Heart right ventricle (tissue), 16 donors: ENCODE data around the gene HOMER1. TPM values are rescaled to one million over a fixed set of nuclear protein-coding genes. Genes with fewer than 3 reads are reported as not detected.

Source experiments
- ATAC-seq, 8 donors: fragments of 200-7000 bp; cut with Tn5 transposase; one replicate each; pipeline ENCODE4 v1.9.1; 2020; ENCODE audit warnings: mild to moderate bottlenecking in 8 of 8, moderate library complexity in 8 of 8, moderate number of reproducible peaks in 1 of 8
- DNase-seq, 2 donors: peaks; one replicate each; pipeline ENCODE4 v3.0.0-alpha.2; 2020
- H3K27ac ChIP-seq, 10 donors: fragments of 200-600 bp; sonication (generic) in 2 of 10; one replicate each; pipeline versions ENCODE4 v1.5.0 to v1.8.0; 2020 to 2022; ENCODE audit warnings: mild to moderate bottlenecking in 3 of 10
- H3K27me3 ChIP-seq, 7 donors: fragments of 200-600 bp; one replicate each; pipeline ENCODE4 v1.8.0; 2021 to 2022; ENCODE audit warnings: mild to moderate bottlenecking in 2 of 7
- H3K36me3 ChIP-seq, 9 donors: fragments of 200-600 bp; sonication (generic) in 1 of 9; one replicate each; pipeline versions ENCODE4 v1.5.0 to v1.8.0; 2020 to 2022; ENCODE audit warnings: mild to moderate bottlenecking in 2 of 9
- H3K4me1 ChIP-seq, 9 donors: fragments of 200-600 bp; sonication (generic) in 1 of 9; one replicate each; pipeline versions ENCODE4 v1.5.0 to v1.8.0; 2020 to 2022; ENCODE audit warnings: mild to moderate bottlenecking in 4 of 9
- H3K4me3 ChIP-seq, 10 donors: fragments of 200-600 bp; sonication (generic) in 2 of 10; one replicate each; pipeline versions ENCODE4 v1.5.0 to v1.8.0; 2020 to 2022; ENCODE audit warnings: mild to moderate bottlenecking in 7 of 10, moderate library complexity in 2 of 10
- H3K9me3 ChIP-seq, 11 donors: fragments of 200-600 bp in 10 of 11; sonication (generic) in 2 of 11; one replicate each; pipeline versions ENCODE4 v1.5.0 to v1.8.0; 2013 to 2022; ENCODE audit warnings: mild to moderate bottlenecking in 2 of 11, control low read depth in 1 of 11, moderate library complexity in 1 of 11
- CTCF ChIP-seq, 9 donors: fragments of 200-600 bp; sonication (generic) in 2 of 9; IDR thresholded peaks; one replicate each; pipeline versions ENCODE4 v1.5.0 to v1.8.0; 2021 to 2022; ENCODE audit warnings: antibody characterized with exemption in 9 of 9, mild to moderate bottlenecking in 5 of 9, moderate library complexity in 1 of 9
- WGBS, 2 donors: extraction: QIAGEN DNeasy Blood & Tissue Kit; methylation state at CpG; one replicate each; pipeline ENCODE4 v1.1.7; 2013; ENCODE audit warnings: inconsistent platforms in 1 of 2; 5-methylcytosine and 5-hydroxymethylcytosine counted together
- intact Hi-C, 10 donors: fragments of 100-400 bp; cut with DNase I; formaldehyde crosslinking; loops; one replicate each; pipeline versions ENCODE4 v1.11.1 to v1.14.2; 2022
- long read RNA-seq, 3 donors: library from polyadenylated mRNA; unstranded; transcript quantifications; one replicate each; pipeline ENCODE4 v2.0.0, GENCODE V29; 2020 to 2021
- polyA plus RNA-seq, 2 donors: library from polyadenylated mRNA; stranded (reverse); fragments of 200-250 nt; gene quantifications; one replicate each; pipeline ENCODE4 v1.2.3, GENCODE V29; 2013
- total RNA-seq, 10 donors: library from RNA; stranded (reverse); fragmentation: NEBNext Ultra II Directional in 3 of 10; extraction: Animal tissue kit (Norgen Biotek cat#: 25700) in 3 of 10; gene quantifications; one replicate each; pipeline versions ENCODE4 v1.2.1 to v1.2.4, GENCODE V29; 2021 to 2023
- donor health status: Arrhythmogenic right ventricular cardiomyopathy.
- donor health status: ischemic (EF 13 %, LVEDD 7.1; RV severe dilation, severe dysfunction).
- donor health status: healthy with polysubstance abuse.
- donor health status: DM: no; HTN: yes; CAD: no.
- donor health status: DM: no; HTN: no; CAD: no.
- donor health status: ischemic (EF 25% LVEDD 6.9; RV normal size, moderate dysfunction).
- donor health status: ischemic (EF 25% LVEDD 5.7; RV mildly dilated, moderate dysfunction).
- donor health status: healthy.
- donor health status: DM: yes; HTN: yes; CAD: no.
- donor health status: Ischemic cardiomyopathy.
- donor health status: ischemic (EF 35%, LVEDD 5.7; RV mildly dilated, moderate dysfunction).
- donor health status: nonischemic (EF 11% LVEDD 7.7; RV severe dilation, severe dysfunction).
- donor health status: DM: yes; HTN: yes; CAD: no.
- donor health status: PGD.
- donor health status: ischemic (EF 29% LVEDD 5.4; RV normal size, mild dysfunction).
- donor health status: nonischemic (EF 23%, LVEDD 6.1; RV moderate dilation, normal function).

Gene HOMER1
- 100 to 1,000 TPM in 1 of 10 donors, 10 to 100 TPM in 9; 35.0 to 109 (median 68.3) TPM for total RNA-seq
- 10 to 100 TPM in 1 of 2 donors, 1 to 10 TPM in 1; 4.7 to 13.2 TPM for polyA plus RNA-seq
- long read RNA-seq, donor 1, full-length matches to known transcripts = 76 of 96 reads
- long read RNA-seq, donor 1, partial matches to known transcripts = 12 of 96 reads
- long read RNA-seq, donor 1, other reads (novel, unspliced or antisense) = 8 of 96 reads
- long read RNA-seq, donor 2, full-length matches to known transcripts = 81 of 123 reads
- long read RNA-seq, donor 2, partial matches to known transcripts = 20 of 123 reads
- long read RNA-seq, donor 2, other reads (novel, unspliced or antisense) = 22 of 123 reads
- long read RNA-seq, donor 3, full-length matches to known transcripts = 17 of 28 reads
- long read RNA-seq, donor 3, partial matches to known transcripts = 2 of 28 reads
- long read RNA-seq, donor 3, other reads (novel, unspliced or antisense) = 9 of 28 reads

- H3K27me3 ChIP-seq = peaks cover 0 to 48% (median 22%) of the 10 kb centered on the region in 7 donors
- peak within 1 kb of the TSS; percentile 65 to 99 (median 94) for H3K27ac ChIP-seq
- TF ChIP-seq CTCF (IDR thresholded peaks at IDR 0.05) = peak in 2 of 9 donors; percentile 15 to 29
- DNase-seq (peak; percentile 82 to 83), ATAC-seq (peak; percentile 79 to 94 (median 92))
- WGBS, 2 donors = 1% methylated on average over 42 to 85 of the region's 85 CpGs
- H3K9me3 ChIP-seq = no peaks in the 10 kb centered on the region
- H3K4me3 ChIP-seq = peak within 1 kb of the TSS; percentile 57 to 92 (median 81)
- H3K4me1 ChIP-seq = peaks cover 0 to 30% (median 11%) of the 10 kb centered on the region in 9 donors
- intact Hi-C loops = loop anchor here in 5 of 10 donors (2.0 to 10.0 kb wide), 5 partner anchors 42 to 741 kb away; partner anchors contain the start of genes JMY (in 1 of the 5) and SERINC5 (in 1 of the 5)
- H3K36me3 ChIP-seq = no peaks in the 10 kb centered on the region
Measured at GRCh38 chr5:79513704-79514390, at the start of gene HOMER1. Gene HOMER1, minus strand, starts transcription at chr5:79514134. Its CDS starts 1,360 bp downstream, at chr5:79512774.

- no peak for ATAC-seq
- Histone ChIP-seq H3K36me3 (no peaks in the 10 kb centered on the region), H3K9me3 (no peaks in the 10 kb centered on the region), H3K27me3 (no peaks in the 10 kb centered on the region), H3K4me3 (no peak overlapping the region), H3K27ac (no peak overlapping the region), H3K4me1 (peaks cover 0 to 21% (median 0%) of the 10 kb centered on the region in 9 donors)
- TF ChIP-seq CTCF (IDR thresholded peaks at IDR 0.05) = no peak
- intact Hi-C loops = no loop called here
- no peak for DNase-seq
- 91 to 92% methylated on average over 4 of the region's 4 CpGs for WGBS, 2 donors
Measured at GRCh38 chr5:79563247-79563590, 49.3 kb upstream of the HOMER1 start.

GRCh38 chr5:79562351-79563246, 48.7 kb upstream of the HOMER1 start:
- Histone ChIP-seq H3K9me3 (no peaks in the 10 kb centered on the region), H3K4me1 (peaks cover 0 to 21% (median 0%) of the 10 kb centered on the region in 9 donors), H3K36me3 (no peaks in the 10 kb centered on the region), H3K27ac (peak overlapping the region in 1 of 10 donors; percentile 37), H3K27me3 (no peaks in the 10 kb centered on the region), H3K4me3 (no peak overlapping the region)
- WGBS, 2 donors = 50 to 51% methylated on average over 3 of the region's 3 CpGs
- no peak for TF ChIP-seq CTCF (IDR thresholded peaks at IDR 0.05)
- DNase-seq (no peak), ATAC-seq (no peak)
- intact Hi-C loops = no loop called here

GRCh38 chr5:79561525-79561893, 47.6 kb upstream of the HOMER1 start:
- no peak for TF ChIP-seq CTCF (IDR thresholded peaks at IDR 0.05)
- no peaks in the 10 kb centered on the region for H3K9me3 ChIP-seq
- no peak for DNase-seq
- WGBS, 2 donors = 94 to 95% methylated on average over 3 of the region's 3 CpGs
- peak overlapping the region in 1 of 10 donors; percentile 52 for H3K27ac ChIP-seq
- no peak for ATAC-seq
- H3K4me3 ChIP-seq = no peak overlapping the region
- H3K4me1 ChIP-seq = peaks cover 0 to 21% (median 0%) of the 10 kb centered on the region in 9 donors
- intact Hi-C loops = no loop called here
- no peaks in the 10 kb centered on the region for H3K27me3 ChIP-seq
- no peaks in the 10 kb centered on the region for H3K36me3 ChIP-seq
